Kidney (tissue), 14 donors: ENCODE data around the gene RYR3. TPM values are rescaled to one million over a fixed set of nuclear protein-coding genes. Genes with fewer than 3 reads are reported as not detected.
"Not testable (repeated sequence)": the region's sequence is repeated elsewhere in the genome, so short reads cannot be mapped to it uniquely, and the experiment has no call there.

Source experiments
- DNase-seq, 5 donors: peaks; one replicate each; pipeline ENCODE4 v3.0.0-alpha.2; 2013 to 2020
- FAIRE-seq: peaks from 2 replicates; lab custom pipeline; 2012; peaks lifted over from hg19 to GRCh38; lab: Jason Lieb, UNC
- H3K27ac ChIP-seq, 2 donors: one replicate each; pipeline ENCODE4 v1.7.0; 2013; ENCODE audit warnings: low read depth in 2 of 2, low read length in 2 of 2, inconsistent platforms in 1 of 2
- H3K27me3 ChIP-seq: one replicate; pipeline ENCODE4 v1.7.1; 2013; ENCODE audit warnings: low read length, inconsistent platforms; ENCODE audit not compliant: control insufficient read depth, insufficient read depth
- H3K36me3 ChIP-seq, 3 donors: one replicate each; pipeline versions ENCODE4 v1.7.0 to v1.7.1; 2013; ENCODE audit warnings: low read length in 3 of 3, control low read depth in 1 of 3, inconsistent platforms in 1 of 3; ENCODE audit not compliant: insufficient read depth in 3 of 3, control insufficient read depth in 2 of 3
- H3K4me1 ChIP-seq, 3 donors: one replicate each; pipeline versions ENCODE4 v1.7.0 to v1.7.1; 2013; ENCODE audit warnings: low read length in 3 of 3, inconsistent platforms in 1 of 3, low read depth in 1 of 3; ENCODE audit not compliant: control insufficient read depth in 2 of 3, insufficient read depth in 2 of 3
- H3K4me3 ChIP-seq, 3 donors: one replicate each; pipeline versions ENCODE4 v1.7.0 to v1.8.1; 2013; ENCODE audit warnings: low read length in 3 of 3, control low read depth in 1 of 3, inconsistent platforms in 1 of 3
- H3K9ac ChIP-seq, 3 donors: one replicate each; pipeline versions ENCODE4 v1.7.0 to v1.7.1; 2013; ENCODE audit warnings: low read length in 3 of 3, control low read depth in 1 of 3, inconsistent platforms in 1 of 3
- H3K9me3 ChIP-seq, 3 donors: one replicate each; pipeline versions ENCODE4 v1.7.0 to v1.7.1; 2013; ENCODE audit warnings: low read length in 3 of 3, control low read depth in 1 of 3, inconsistent platforms in 1 of 3; ENCODE audit not compliant: control insufficient read depth in 2 of 3, insufficient read depth in 1 of 3
- intact Hi-C: fragments of 100-400 bp; cut with DNase I; formaldehyde crosslinking; loops from one replicate; pipeline ENCODE4 v1.11.1; 2022
- polyA plus RNA-seq: library from polyadenylated mRNA; stranded (reverse); fragments of 350-450 nt; fragmentation: Illumina TruSeq; extraction: RNeasy Lipid Tissue Mini Kit (QIAGEN cat#74804); gene quantifications from one replicate; pipeline ENCODE4 v1.2.3, GENCODE V29; 2014; ENCODE audit warnings: low read depth, low replicate concordance; ENCODE audit not compliant: insufficient read depth
- total RNA-seq: library from RNA; stranded (reverse); fragmentation: NEBNext Ultra II Directional; extraction: Animal tissue kit (Norgen Biotek cat#: 25700); gene quantifications from one replicate; pipeline ENCODE4 v1.2.1, GENCODE V29; 2021
- TF ChIP-seq, protein P1 (sequence below): IDR thresholded peaks from 3 replicates; pipeline ENCODE4 v1.5.1; 2012; ENCODE audit warnings: mild to moderate bottlenecking, moderate library complexity, borderline replicate concordance; ENCODE audit not compliant: insufficient read depth; ENCODE audit errors: extremely low read depth
- donor health status: control.
- donor health status: control.
- donor health status: control.
- donor health status: control.
- donor health status: control.
- donor health status: DM: yes; HTN: yes; CAD: no.
- donor health status: Normal renal cell carcinoma (clear cell type).

Gene RYR3
- total and polyA plus RNA-seq, 2 donors from 2014 or later = 0.90 to 10.5 TPM

- no peak overlapping the region for H3K4me3 ChIP-seq
- FAIRE-seq = no peak
- no peaks in the 10 kb centered on the region for H3K9me3 ChIP-seq
- DNase-seq = peak in 1 of 5 donors; percentile 12
- intact Hi-C loops = no loop called here
- no peak overlapping the region for H3K9ac ChIP-seq
- no peaks in the 10 kb centered on the region for H3K4me1 ChIP-seq
- no peak overlapping the region for H3K27ac ChIP-seq
- TF ChIP-seq, protein P1, sequence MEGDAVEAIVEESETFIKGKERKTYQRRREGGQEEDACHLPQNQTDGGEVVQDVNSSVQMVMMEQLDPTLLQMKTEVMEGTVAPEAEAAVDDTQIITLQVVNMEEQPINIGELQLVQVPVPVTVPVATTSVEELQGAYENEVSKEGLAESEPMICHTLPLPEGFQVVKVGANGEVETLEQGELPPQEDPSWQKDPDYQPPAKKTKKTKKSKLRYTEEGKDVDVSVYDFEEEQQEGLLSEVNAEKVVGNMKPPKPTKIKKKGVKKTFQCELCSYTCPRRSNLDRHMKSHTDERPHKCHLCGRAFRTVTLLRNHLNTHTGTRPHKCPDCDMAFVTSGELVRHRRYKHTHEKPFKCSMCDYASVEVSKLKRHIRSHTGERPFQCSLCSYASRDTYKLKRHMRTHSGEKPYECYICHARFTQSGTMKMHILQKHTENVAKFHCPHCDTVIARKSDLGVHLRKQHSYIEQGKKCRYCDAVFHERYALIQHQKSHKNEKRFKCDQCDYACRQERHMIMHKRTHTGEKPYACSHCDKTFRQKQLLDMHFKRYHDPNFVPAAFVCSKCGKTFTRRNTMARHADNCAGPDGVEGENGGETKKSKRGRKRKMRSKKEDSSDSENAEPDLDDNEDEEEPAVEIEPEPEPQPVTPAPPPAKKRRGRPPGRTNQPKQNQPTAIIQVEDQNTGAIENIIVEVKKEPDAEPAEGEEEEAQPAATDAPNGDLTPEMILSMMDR = no peak
- no peaks in the 10 kb centered on the region for H3K27me3 ChIP-seq
- H3K36me3 ChIP-seq = no peaks in the 10 kb centered on the region
Measured at GRCh38 chr15:33565094-33565493, 254.3 kb downstream of the RYR3 start.

- Histone ChIP-seq H3K9me3 (no peaks in the 10 kb centered on the region), H3K4me1 (no peaks in the 10 kb centered on the region), H3K27ac (no peak overlapping the region), H3K9ac (no peak overlapping the region), H3K27me3 (no peaks in the 10 kb centered on the region), H3K36me3 (no peaks in the 10 kb centered on the region), H3K4me3 (no peak overlapping the region)
- no peak for DNase-seq
- intact Hi-C loops = no loop called here
- FAIRE-seq = no peak
- TF ChIP-seq, protein P1 = no peak
Measured at GRCh38 chr15:33567652-33568051, 256.9 kb downstream of the RYR3 start.

DNA sequence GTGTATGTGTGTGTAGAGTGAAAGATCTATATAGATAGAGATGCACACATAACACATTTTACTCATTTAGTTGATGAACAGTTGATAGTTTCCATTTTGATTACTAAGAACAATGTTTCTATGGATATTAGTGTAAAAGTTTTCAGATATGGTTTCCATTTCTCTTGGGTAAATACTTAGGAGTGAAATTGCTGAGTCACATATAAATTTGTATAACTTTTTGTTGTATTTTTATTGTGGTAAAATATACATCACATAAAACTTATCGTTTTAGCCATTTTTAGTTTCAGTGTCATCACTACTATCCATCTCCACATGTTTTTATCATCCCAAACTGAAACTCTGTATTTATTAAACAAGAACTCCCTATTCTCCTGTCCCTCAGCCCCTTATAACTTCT, 258.3 kb downstream of the RYR3 start:
- FAIRE-seq (no peak), DNase-seq (no peak)
- Histone ChIP-seq H3K27me3 (no peaks in the 10 kb centered on the region), H3K4me3 (no peak overlapping the region), H3K27ac (no peak overlapping the region), H3K9me3 (no peaks in the 10 kb centered on the region), H3K36me3 (no peaks in the 10 kb centered on the region), H3K9ac (no peak overlapping the region), H3K4me1 (no peaks in the 10 kb centered on the region)
- intact Hi-C loops = no loop called here
- TF ChIP-seq, protein P1 = no peak

GRCh38 chr15:33577911-33578310, 267.1 kb downstream of the RYR3 start:
- H3K4me1 ChIP-seq, H3K27me3 ChIP-seq, H3K36me3 ChIP-seq, H3K4me3 ChIP-seq, H3K9ac ChIP-seq, intact Hi-C loops, FAIRE-seq, H3K9me3 ChIP-seq, H3K27ac ChIP-seq, DNase-seq: not testable (repeated sequence)
